Lung microvascular endothelial cell (primary cell): ENCODE data around the gene PML. TPM values are rescaled to one million over a fixed set of nuclear protein-coding genes. Genes with fewer than 3 reads are reported as not detected.
"Not testable (repeated sequence)": the region's sequence is repeated elsewhere in the genome, so short reads cannot be mapped to it uniquely, and the experiment has no call there.

ENCODE experiments used
- DNase-seq, 2 donors: peaks; one replicate each; pipeline versions ENCODE4 v3.0.0 to v3.0.0-alpha.2; 2010; ENCODE audit warnings: low read depth in 2 of 2
- total RNA-seq: library from RNA; depleted of rRNA; stranded (reverse); fragments of >200 nt; gene quantifications from 2 replicates; pipeline ENCODE4 v1.2.1, GENCODE V29; 2014

Gene PML
- total RNA-seq, 1 donor from 2014 or later, result 36.9 TPM

GRCh38 chr15:73959012-73959581, 35.4 kb upstream of the PML start:
- DNase-seq, result peak in 1 of 2 donors; percentile 58

- no peak for DNase-seq
These were observed 34.7 kb upstream of the PML start for GRCh38 chr15:73959801-73960200.

GRCh38 chr15:73960472-73961070, 33.9 kb upstream of the PML start:
- not testable (repeated sequence) for DNase-seq

GRCh38 chr15:73962433-73962832, 32.1 kb upstream of the PML start:
- DNase-seq, result no peak

- peak; percentile 76 to 84 for DNase-seq
These were observed 29.8 kb upstream of the PML start for GRCh38 chr15:73964736-73965093.

GRCh38 chr15:73965094-73965757, 29.3 kb upstream of the PML start:
- DNase-seq, result no peak

- no peak for DNase-seq
These were observed 28.8 kb upstream of the PML start for GRCh38 chr15:73965758-73966113.

- DNase-seq, result no peak
These were observed 26.1 kb upstream of the PML start for GRCh38 chr15:73968461-73968860.

- DNase-seq, result peak in 1 of 2 donors; percentile 33
These were observed 25.3 kb upstream of the PML start for GRCh38 chr15:73969151-73969759.

GRCh38 chr15:73972984-73973682, 21.4 kb upstream of the PML start:
- peak; percentile 81 to 89 for DNase-seq

GRCh38 chr15:73973683-73974200, 20.8 kb upstream of the PML start:
- DNase-seq, result not testable (repeated sequence)

GRCh38 chr15:73975440-73976125, 18.9 kb upstream of the PML start:
- not testable (repeated sequence) for DNase-seq

GRCh38 chr15:73978896-73979295, 15.6 kb upstream of the PML start:
- no peak for DNase-seq

- DNase-seq, result no peak
These were observed 14.9 kb upstream of the PML start for GRCh38 chr15:73979636-73980035.

- DNase-seq, result peak in 1 of 2 donors; percentile 51
These were observed 12.7 kb upstream of the PML start for GRCh38 chr15:73981761-73982221.

GRCh38 chr15:73982222-73982962, 12.1 kb upstream of the PML start:
- DNase-seq, result peak; percentile 66 to 68

GRCh38 chr15:73983211-73983727, 11.2 kb upstream of the PML start:
- peak in 1 of 2 donors; percentile 66 for DNase-seq

- no peak for DNase-seq
These were observed 10.7 kb upstream of the PML start for GRCh38 chr15:73983773-73984172.

GRCh38 chr15:73984208-73984979, 10.1 kb upstream of the PML start:
- DNase-seq, result peak in 1 of 2 donors; percentile 45
